ENCODE data around the gene CCDC172.
"Not testable (repeated sequence)": the region's sequence is repeated elsewhere in the genome, so short reads cannot be mapped to it uniquely, and the experiment has no call there.

Gene CCDC172

GRCh38 chr10:116382290-116382689, 58.0 kb downstream of the CCDC172 start:
- Histone ChIP-seq H3K4me1 (ENCODE audit: control insufficient read depth, low read length) (no peaks in the 10 kb centered on the region), H3K27me3 (ENCODE audit: control insufficient read depth, low read length) (peaks cover 6% of the 10 kb centered on the region; the same call in 1 of the 2 replicates), H3F3A (ENCODE audit: control insufficient read depth, insufficient read depth) (no peaks in the 10 kb centered on the region), H3K9me2 (replicated peaks; ENCODE audit: control insufficient read depth, low read length) (no peaks in the 10 kb centered on the region), H3K79me2 (ENCODE audit: control insufficient read depth, low read length) (no peaks in the 10 kb centered on the region), H3K27ac (ENCODE audit: low read depth, low read length) (no peak overlapping the region), H3K9me3 (ENCODE audit: control insufficient read depth, insufficient read depth, low read length) (no peaks in the 10 kb centered on the region), H3K4me3 (ENCODE audit: low read length) (no peak overlapping the region), H4K20me1 (ENCODE audit: control insufficient read depth, insufficient read depth, low read depth, low read length) (no peaks in the 10 kb centered on the region), H3K4me2 (ENCODE audit: low read length) (no peak overlapping the region), H3K36me3 (ENCODE audit: control insufficient read depth, low read length) (no peaks in the 10 kb centered on the region)
- no peak for TF ChIP-seq EZH2phosphoT487 (IDR thresholded peaks at IDR 0.05; ENCODE audit: borderline replicate concordance, low read length)
- TF ChIP-seq, protein P1, sequence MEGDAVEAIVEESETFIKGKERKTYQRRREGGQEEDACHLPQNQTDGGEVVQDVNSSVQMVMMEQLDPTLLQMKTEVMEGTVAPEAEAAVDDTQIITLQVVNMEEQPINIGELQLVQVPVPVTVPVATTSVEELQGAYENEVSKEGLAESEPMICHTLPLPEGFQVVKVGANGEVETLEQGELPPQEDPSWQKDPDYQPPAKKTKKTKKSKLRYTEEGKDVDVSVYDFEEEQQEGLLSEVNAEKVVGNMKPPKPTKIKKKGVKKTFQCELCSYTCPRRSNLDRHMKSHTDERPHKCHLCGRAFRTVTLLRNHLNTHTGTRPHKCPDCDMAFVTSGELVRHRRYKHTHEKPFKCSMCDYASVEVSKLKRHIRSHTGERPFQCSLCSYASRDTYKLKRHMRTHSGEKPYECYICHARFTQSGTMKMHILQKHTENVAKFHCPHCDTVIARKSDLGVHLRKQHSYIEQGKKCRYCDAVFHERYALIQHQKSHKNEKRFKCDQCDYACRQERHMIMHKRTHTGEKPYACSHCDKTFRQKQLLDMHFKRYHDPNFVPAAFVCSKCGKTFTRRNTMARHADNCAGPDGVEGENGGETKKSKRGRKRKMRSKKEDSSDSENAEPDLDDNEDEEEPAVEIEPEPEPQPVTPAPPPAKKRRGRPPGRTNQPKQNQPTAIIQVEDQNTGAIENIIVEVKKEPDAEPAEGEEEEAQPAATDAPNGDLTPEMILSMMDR (IDR thresholded peaks at IDR 0.05; ENCODE audit: low read depth, low read length, poor library complexity, severe bottlenecking) = no peak

- Histone ChIP-seq H3K4me3 (ENCODE audit: low read length) (no peak overlapping the region), H3F3A (ENCODE audit: control insufficient read depth, insufficient read depth) (no peaks in the 10 kb centered on the region), H3K36me3 (ENCODE audit: control insufficient read depth, low read length) (no peaks in the 10 kb centered on the region), H4K20me1 (ENCODE audit: control insufficient read depth, insufficient read depth, low read depth, low read length) (no peaks in the 10 kb centered on the region), H3K27me3 (ENCODE audit: control insufficient read depth, low read length) (peaks cover 6% of the 10 kb centered on the region; the same call in 1 of the 2 replicates), H3K27ac (ENCODE audit: low read depth, low read length) (no peak overlapping the region), H3K9me3 (ENCODE audit: control insufficient read depth, insufficient read depth, low read length) (no peaks in the 10 kb centered on the region), H3K79me2 (ENCODE audit: control insufficient read depth, low read length) (no peaks in the 10 kb centered on the region), H3K4me2 (ENCODE audit: low read length) (no peak overlapping the region), H3K9me2 (replicated peaks; ENCODE audit: control insufficient read depth, low read length) (no peaks in the 10 kb centered on the region), H3K4me1 (ENCODE audit: control insufficient read depth, low read length) (no peaks in the 10 kb centered on the region)
- TF ChIP-seq, protein P1 (IDR thresholded peaks at IDR 0.05; ENCODE audit: low read depth, low read length, poor library complexity, severe bottlenecking) = no peak
- TF ChIP-seq EZH2phosphoT487 (IDR thresholded peaks at IDR 0.05; ENCODE audit: borderline replicate concordance, low read length) = no peak
Observed at GRCh38 chr10:116385311-116385710, 61.1 kb downstream of the CCDC172 start.

DNA sequence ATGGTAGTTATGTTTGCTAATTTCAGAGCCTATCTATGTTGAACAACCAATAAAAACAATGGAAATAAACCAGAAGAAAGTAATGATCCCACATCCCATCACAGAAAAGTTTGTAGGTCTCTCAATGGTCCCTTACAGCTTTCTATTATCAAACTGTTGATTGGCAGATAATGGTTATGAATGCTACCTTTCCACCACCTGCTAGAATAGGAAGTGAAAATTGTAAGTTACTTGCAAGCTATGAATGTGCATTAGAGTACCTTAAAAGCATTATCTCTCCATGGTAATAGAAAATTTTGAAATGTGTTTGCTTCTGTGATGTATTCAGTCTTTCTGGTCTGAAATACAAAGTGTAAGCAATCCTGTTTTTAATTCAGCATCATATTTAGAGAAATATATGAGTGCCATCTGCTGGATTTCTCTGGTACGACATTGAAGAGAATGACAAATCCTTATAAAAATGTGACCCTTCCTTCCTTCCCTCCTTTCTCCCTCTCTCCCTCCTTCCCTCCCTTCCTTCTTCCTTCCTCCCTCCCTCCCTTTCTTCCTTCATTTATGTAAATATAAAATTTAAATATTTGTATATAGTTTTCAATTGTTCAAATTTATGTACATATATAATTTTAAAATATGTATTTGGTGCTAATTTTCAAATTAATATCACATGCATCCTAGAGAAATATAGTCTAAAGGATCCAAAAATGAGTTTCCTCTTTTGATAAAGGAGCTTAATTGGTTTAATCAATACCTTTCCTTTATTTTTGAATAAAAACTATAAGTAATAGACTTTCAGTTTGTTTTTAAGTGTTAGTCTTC, 62.0 kb downstream of the CCDC172 start:
- Histone ChIP-seq H3K27ac (ENCODE audit: low read depth, low read length) (no peak overlapping the region), H3K36me3 (ENCODE audit: control insufficient read depth, low read length) (no peaks in the 10 kb centered on the region), H3K9me3 (ENCODE audit: control insufficient read depth, insufficient read depth, low read length) (no peaks in the 10 kb centered on the region), H3K79me2 (ENCODE audit: control insufficient read depth, low read length) (no peaks in the 10 kb centered on the region), H3F3A (ENCODE audit: control insufficient read depth, insufficient read depth) (no peaks in the 10 kb centered on the region), H3K9me2 (replicated peaks; ENCODE audit: control insufficient read depth, low read length) (no peaks in the 10 kb centered on the region), H4K20me1 (ENCODE audit: control insufficient read depth, insufficient read depth, low read depth, low read length) (no peaks in the 10 kb centered on the region), H3K4me1 (ENCODE audit: control insufficient read depth, low read length) (no peaks in the 10 kb centered on the region), H3K4me2 (ENCODE audit: low read length) (no peak overlapping the region), H3K27me3 (ENCODE audit: control insufficient read depth, low read length) (peaks cover 6% of the 10 kb centered on the region; the same call in 1 of the 2 replicates), H3K4me3 (ENCODE audit: low read length) (no peak overlapping the region)
- TF ChIP-seq EZH2phosphoT487 (IDR thresholded peaks at IDR 0.05; ENCODE audit: borderline replicate concordance, low read length) = no peak
- TF ChIP-seq, protein P1 (IDR thresholded peaks at IDR 0.05; ENCODE audit: low read depth, low read length, poor library complexity, severe bottlenecking) = peak; percentile 51

DNA sequence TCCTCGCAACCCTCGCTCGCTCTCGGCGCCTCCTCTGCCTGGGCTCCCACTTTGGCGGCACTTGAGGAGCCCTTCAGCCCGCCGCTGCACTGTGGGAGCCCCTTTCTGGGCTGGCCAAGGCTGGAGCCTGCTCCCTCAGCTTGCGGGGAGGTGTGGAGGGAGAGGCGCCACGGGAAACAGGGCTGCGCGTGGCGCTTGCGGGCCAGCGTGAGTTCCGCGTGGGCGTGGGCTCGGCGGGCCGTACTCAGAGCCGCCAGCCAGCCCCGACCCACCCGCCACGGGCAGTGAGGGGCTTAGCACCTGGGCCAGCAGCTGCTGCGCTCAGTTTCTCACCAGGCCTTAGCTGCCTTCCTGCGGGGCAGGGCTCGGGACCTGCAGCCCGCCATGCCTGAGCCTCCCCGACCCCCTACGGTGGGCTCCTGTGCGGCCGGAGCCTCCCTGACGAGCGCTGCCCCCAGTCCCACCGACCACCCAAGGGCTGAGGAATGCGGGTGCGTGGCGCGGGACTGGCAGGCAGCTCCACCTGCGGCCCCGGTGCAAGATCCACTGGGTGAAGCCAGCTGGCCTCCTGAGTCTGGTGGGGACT, 69.1 kb downstream of the CCDC172 start:
- not testable (repeated sequence) for H3F3A ChIP-seq (ENCODE audit: control insufficient read depth, insufficient read depth); H3K9me3 ChIP-seq (ENCODE audit: control insufficient read depth, insufficient read depth, low read length); H3K4me2 ChIP-seq (ENCODE audit: low read length); H3K27me3 ChIP-seq (ENCODE audit: control insufficient read depth, low read length); H3K79me2 ChIP-seq (ENCODE audit: control insufficient read depth, low read length); H3K27ac ChIP-seq (ENCODE audit: low read depth, low read length); H3K36me3 ChIP-seq (ENCODE audit: control insufficient read depth, low read length); H3K4me3 ChIP-seq (ENCODE audit: low read length); H4K20me1 ChIP-seq (ENCODE audit: control insufficient read depth, insufficient read depth, low read depth, low read length); H3K4me1 ChIP-seq (ENCODE audit: control insufficient read depth, low read length); H3K9me2 ChIP-seq (replicated peaks; ENCODE audit: control insufficient read depth, low read length)

All from DOHH2 (cell line).